Uterus (tissue), 4 donors: ENCODE data around the gene NKX1-1. TPM values are rescaled to one million over a fixed set of nuclear protein-coding genes. Genes with fewer than 3 reads are reported as not detected.
A peak's percentile ranks its signal among the peaks of the same experiment; 100 is the strongest.
"Not testable (repeated sequence)": the region's sequence is repeated elsewhere in the genome, so short reads cannot be mapped to it uniquely, and the experiment has no call there.

Source experiments
- DNase-seq, 2 donors: peaks; one replicate each; pipeline ENCODE4 v3.0.0-alpha.2; 2019 to 2020
- H3K27ac ChIP-seq, 2 donors: fragments of 200-600 bp; sonication (generic); 1 replicate in 1 of 2; 2 replicates in 1 of 2; pipeline ENCODE4 v1.5.1; 2016 to 2018
- H3K27me3 ChIP-seq, 2 donors: fragments of 200-600 bp; sonication (generic); one replicate each; pipeline ENCODE4 v1.5.1; 2018 to 2019; ENCODE audit warnings: control low read depth in 1 of 2
- H3K36me3 ChIP-seq, 2 donors: fragments of 200-600 bp; sonication (generic); one replicate each; pipeline ENCODE4 v1.5.1; 2019; ENCODE audit warnings: control low read depth in 1 of 2
- H3K4me1 ChIP-seq, 2 donors: fragments of 200-600 bp; sonication (generic); one replicate each; pipeline ENCODE4 v1.5.1; 2018 to 2019; ENCODE audit warnings: control low read depth in 1 of 2
- H3K4me3 ChIP-seq, 2 donors: fragments of 200-600 bp; sonication (generic); 1 replicate in 1 of 2; 2 replicates in 1 of 2; pipeline ENCODE4 v1.5.1; 2018 to 2019; ENCODE audit warnings: mild to moderate bottlenecking in 1 of 2
- H3K9me3 ChIP-seq, 2 donors: fragments of 200-600 bp; sonication (generic); one replicate each; pipeline ENCODE4 v1.5.1; 2019; ENCODE audit warnings: control low read depth in 1 of 2
- POLR2A ChIP-seq, 2 donors: fragments of 450-650 bp; IDR thresholded peaks; one replicate each; pipeline ENCODE4 v1.6.1; 2016; ENCODE audit warnings: antibody characterized with exemption in 2 of 2, mild to moderate bottlenecking in 1 of 2, moderate library complexity in 1 of 2
- intact Hi-C: fragments of 100-400 bp; cut with DNase I; formaldehyde crosslinking; loops from one replicate; pipeline ENCODE4 v1.15.1; 2023; ENCODE audit warnings: low total_unique reads
- total RNA-seq, 4 donors: library from RNA; depleted of rRNA in 3 of 4; stranded (reverse); fragments of >200 nt in 3 of 4; gene quantifications; one replicate each; pipeline versions ENCODE4 v1.1.0 to v1.2.4, GENCODE V29; 2014 to 2023
- TF ChIP-seq, protein P1 (sequence below), 4 experiments: fragments of 200-600 bp in 2 of 4; fragments of 450-650 bp in 2 of 4; sonication (generic) in 2 of 4; IDR thresholded peaks; one replicate each; pipeline ENCODE4 v1.5.1; 2016 to 2019; ENCODE audit warnings: antibody characterized with exemption in 4 of 4, mild to moderate bottlenecking in 2 of 4, moderate library complexity in 1 of 4
- donor health status: DM: yes; HTN: yes; CAD: no.

NKX1-1 gene
- total RNA-seq, 4 donors from 2014 or later = not detected

DNA sequence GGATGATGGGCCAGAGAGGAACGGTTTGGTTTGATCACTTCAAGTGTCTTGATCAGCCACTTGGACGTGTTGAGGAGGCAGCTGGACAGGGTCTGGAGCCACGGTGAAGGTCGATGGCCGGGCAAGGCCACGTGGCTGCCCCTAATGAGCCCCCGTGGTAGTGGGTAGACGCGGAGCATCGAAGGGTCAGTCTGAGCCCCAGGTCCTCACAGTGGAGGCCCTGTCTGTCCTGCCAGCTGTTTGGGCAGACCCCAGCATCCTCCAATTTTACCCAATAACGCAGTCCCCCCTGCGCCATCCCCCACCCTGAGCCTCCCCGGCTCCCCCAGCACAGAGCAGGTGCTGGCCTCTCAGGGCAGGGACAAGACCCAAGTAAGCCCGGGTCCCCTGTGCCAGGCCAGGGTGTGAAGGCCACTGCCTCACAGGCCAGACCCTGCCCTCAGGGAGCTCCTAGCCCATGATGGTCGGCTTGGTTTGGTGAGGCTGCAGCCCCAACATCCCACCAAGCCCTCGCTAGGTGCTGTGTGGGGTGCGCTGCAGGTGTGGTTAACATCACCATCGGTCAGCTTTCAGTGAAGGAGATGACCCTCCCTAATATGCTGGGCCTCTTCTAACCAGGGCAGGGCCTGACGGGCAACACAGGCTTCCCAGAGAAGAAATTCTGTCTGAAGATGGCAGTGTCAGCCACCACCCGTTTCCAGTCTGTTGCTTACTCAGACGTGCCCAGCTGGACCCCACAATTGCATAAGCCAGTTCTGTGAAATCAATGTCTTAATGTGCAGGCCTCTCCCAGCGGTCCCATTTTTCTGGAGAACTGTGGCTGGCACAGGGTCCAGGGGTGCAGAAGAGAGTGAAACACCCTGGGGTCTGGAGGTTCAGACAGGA, 40.5 kb upstream of the NKX1-1 start:
- TF ChIP-seq POLR2A (IDR thresholded peaks at IDR 0.05) = no peak
- TF ChIP-seq, protein P1, sequence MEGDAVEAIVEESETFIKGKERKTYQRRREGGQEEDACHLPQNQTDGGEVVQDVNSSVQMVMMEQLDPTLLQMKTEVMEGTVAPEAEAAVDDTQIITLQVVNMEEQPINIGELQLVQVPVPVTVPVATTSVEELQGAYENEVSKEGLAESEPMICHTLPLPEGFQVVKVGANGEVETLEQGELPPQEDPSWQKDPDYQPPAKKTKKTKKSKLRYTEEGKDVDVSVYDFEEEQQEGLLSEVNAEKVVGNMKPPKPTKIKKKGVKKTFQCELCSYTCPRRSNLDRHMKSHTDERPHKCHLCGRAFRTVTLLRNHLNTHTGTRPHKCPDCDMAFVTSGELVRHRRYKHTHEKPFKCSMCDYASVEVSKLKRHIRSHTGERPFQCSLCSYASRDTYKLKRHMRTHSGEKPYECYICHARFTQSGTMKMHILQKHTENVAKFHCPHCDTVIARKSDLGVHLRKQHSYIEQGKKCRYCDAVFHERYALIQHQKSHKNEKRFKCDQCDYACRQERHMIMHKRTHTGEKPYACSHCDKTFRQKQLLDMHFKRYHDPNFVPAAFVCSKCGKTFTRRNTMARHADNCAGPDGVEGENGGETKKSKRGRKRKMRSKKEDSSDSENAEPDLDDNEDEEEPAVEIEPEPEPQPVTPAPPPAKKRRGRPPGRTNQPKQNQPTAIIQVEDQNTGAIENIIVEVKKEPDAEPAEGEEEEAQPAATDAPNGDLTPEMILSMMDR (IDR thresholded peaks at IDR 0.05) = no peak
- Histone ChIP-seq H3K27me3 (no peaks in the 10 kb centered on the region), H3K36me3 (no peaks in the 10 kb centered on the region), H3K4me1 (no peaks in the 10 kb centered on the region), H3K27ac (no peak overlapping the region), H3K4me3 (no peak overlapping the region), H3K9me3 (no peaks in the 10 kb centered on the region)
- intact Hi-C loops = no loop called here
- peak in 1 of 2 donors; percentile 4 for DNase-seq

- TF ChIP-seq, protein P1 (IDR thresholded peaks at IDR 0.05) = no peak
- TF ChIP-seq POLR2A (IDR thresholded peaks at IDR 0.05) = no peak
These were observed 39.6 kb upstream of the NKX1-1 start for GRCh38 chr4:1445716-1446445.

DNA sequence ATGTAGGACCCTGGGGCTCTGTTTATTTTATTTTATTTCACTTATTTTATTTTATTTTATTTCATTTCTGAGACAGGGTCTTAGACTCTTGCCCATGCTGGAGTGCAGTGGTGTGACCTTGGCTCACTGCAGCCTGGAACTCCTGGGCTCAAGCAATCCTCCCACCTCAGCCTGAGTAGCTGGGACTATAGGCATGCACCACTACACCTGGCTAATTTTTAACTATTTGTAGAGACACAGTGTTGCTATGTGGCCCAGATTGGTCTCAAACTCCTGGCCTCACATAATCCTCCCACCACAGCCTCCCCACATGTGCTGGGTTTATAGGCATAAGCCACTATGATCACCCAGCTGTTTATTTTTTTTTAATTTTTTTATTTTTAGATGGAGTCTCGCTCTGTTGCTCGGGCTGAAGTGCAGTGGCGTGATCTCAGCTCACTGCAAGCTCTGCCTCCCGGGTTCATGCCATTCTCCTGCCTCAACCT, 37.5 kb upstream of the NKX1-1 start:
- H3K4me3 ChIP-seq, DNase-seq, H3K27ac ChIP-seq, H3K27me3 ChIP-seq, H3K9me3 ChIP-seq, H3K36me3 ChIP-seq, intact Hi-C loops, H3K4me1 ChIP-seq: not testable (repeated sequence)

More at GRCh38 chr4:1445716-1446445, 39.6 kb upstream of the NKX1-1 start:
- DNase-seq = no peak
- intact Hi-C loops = no loop called here
- no peak overlapping the region for H3K27ac ChIP-seq
- H3K4me1 ChIP-seq = no peaks in the 10 kb centered on the region
- H3K4me3 ChIP-seq = no peak overlapping the region
- H3K9me3 ChIP-seq = no peaks in the 10 kb centered on the region
- H3K36me3 ChIP-seq = no peaks in the 10 kb centered on the region
- H3K27me3 ChIP-seq = no peaks in the 10 kb centered on the region

DNA sequence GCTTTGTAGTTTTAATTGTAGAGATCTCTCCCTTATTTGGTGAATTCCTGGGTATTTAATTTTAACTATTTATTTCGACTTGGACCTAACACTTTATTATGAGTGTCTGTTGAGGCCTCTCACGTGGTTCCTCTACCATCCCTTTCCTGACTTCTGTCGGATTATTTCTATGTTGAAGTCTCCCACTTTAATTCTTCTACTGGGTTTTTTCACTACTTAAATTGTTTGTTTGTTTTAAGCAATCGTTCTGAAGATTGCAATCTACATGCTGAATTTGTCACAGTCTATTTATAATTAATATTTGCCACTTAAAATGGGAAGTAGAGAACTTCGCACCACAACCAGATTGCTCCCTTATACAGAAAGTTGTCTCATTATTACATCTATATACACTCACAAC, 20.8 kb upstream of the NKX1-1 start:
- Histone ChIP-seq H3K27me3 (peaks cover 0 to 6% of the 10 kb centered on the region in 2 donors), H3K36me3 (no peaks in the 10 kb centered on the region), H3K9me3 (no peaks in the 10 kb centered on the region), H3K27ac (no peak overlapping the region), H3K4me3 (no peak overlapping the region), H3K4me1 (no peaks in the 10 kb centered on the region)
- TF ChIP-seq, protein P1 (IDR thresholded peaks at IDR 0.05) = no peak
- no peak for TF ChIP-seq POLR2A (IDR thresholded peaks at IDR 0.05)
- no peak for DNase-seq
- intact Hi-C loops = no loop called here

DNA sequence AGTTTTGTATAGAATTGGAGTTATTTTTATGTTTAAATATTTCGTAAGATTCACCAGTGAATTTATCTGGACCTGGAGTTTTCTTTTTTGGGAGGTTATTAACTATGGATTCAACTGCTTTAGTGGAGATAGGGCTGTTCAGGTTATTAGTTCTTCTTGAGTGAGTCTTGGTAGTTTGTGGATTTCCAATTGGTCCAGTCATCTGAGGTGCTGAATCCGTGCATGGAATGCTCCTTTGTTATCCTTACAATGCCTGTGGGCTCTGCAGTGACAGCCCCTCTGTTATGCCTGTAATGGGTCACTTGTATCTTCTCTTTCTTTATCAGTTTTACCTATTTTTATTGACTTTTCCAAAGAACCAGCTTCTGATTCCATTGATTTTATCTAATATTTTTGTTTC, 15.4 kb upstream of the NKX1-1 start:
- H3K4me3 ChIP-seq = no peak overlapping the region
- no peaks in the 10 kb centered on the region for H3K36me3 ChIP-seq
- DNase-seq = no peak
- no peaks in the 10 kb centered on the region for H3K4me1 ChIP-seq
- peaks cover 0 to 6% of the 10 kb centered on the region in 2 donors for H3K27me3 ChIP-seq
- no peak overlapping the region for H3K27ac ChIP-seq
- no peaks in the 10 kb centered on the region for H3K9me3 ChIP-seq
- TF ChIP-seq POLR2A (IDR thresholded peaks at IDR 0.05) = no peak
- TF ChIP-seq, protein P1 (IDR thresholded peaks at IDR 0.05) = no peak
- intact Hi-C loops = no loop called here
